ENCODE results near the gene RABGEF1.
"Not testable (repeated sequence)": the region's sequence is repeated elsewhere in the genome, so short reads cannot be mapped to it uniquely, and the experiment has no call there.

RABGEF1 gene

DNA sequence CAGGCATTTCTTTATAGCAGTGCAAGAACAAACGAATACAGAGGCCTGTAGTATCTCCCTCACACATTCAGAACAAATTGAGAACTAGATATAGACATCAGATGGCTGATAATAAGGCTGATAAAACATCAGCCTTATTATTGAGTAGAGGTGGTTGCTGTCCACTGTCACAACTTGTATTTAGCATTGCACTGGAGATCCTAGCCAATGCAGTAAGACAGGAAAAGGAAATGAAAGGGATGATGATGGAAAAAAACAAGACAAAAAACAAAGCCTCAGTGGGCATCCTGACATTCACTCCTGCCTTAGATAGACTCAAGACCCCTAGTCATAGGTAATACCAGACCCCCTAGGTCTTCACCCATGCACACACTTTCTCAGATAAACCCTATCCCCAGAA, 4.7 kb upstream of the RABGEF1 start:
- DNase-seq (ENCODE audit: extremely low read depth, low read depth) = no peak
- TF ChIP-seq, protein P1, sequence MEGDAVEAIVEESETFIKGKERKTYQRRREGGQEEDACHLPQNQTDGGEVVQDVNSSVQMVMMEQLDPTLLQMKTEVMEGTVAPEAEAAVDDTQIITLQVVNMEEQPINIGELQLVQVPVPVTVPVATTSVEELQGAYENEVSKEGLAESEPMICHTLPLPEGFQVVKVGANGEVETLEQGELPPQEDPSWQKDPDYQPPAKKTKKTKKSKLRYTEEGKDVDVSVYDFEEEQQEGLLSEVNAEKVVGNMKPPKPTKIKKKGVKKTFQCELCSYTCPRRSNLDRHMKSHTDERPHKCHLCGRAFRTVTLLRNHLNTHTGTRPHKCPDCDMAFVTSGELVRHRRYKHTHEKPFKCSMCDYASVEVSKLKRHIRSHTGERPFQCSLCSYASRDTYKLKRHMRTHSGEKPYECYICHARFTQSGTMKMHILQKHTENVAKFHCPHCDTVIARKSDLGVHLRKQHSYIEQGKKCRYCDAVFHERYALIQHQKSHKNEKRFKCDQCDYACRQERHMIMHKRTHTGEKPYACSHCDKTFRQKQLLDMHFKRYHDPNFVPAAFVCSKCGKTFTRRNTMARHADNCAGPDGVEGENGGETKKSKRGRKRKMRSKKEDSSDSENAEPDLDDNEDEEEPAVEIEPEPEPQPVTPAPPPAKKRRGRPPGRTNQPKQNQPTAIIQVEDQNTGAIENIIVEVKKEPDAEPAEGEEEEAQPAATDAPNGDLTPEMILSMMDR (IDR thresholded peaks at IDR 0.05; ENCODE audit: low read depth, low read length) = no peak

DNA sequence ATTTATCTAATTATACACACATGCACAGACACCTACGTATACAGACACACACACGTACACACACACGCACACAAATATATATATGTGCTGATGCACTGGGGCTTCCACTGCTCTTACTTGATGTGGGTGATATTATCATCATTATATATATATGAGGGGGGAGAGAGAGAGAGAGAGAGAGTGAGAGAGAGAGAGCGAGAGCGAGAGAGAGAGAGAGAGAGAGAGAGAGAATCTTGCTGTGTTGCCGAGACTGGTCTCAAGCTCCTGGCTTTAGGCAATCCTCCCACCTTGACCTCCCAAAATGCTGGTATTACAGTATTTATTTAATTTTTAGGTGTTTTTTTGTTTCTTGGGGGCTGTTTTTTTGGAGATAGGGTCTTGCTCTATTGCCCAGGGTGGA, 3.6 kb upstream of the RABGEF1 start:
- TF ChIP-seq, protein P1 (IDR thresholded peaks at IDR 0.05; ENCODE audit: low read depth, low read length) = no peak
- DNase-seq (ENCODE audit: extremely low read depth, low read depth) = no peak

DNA sequence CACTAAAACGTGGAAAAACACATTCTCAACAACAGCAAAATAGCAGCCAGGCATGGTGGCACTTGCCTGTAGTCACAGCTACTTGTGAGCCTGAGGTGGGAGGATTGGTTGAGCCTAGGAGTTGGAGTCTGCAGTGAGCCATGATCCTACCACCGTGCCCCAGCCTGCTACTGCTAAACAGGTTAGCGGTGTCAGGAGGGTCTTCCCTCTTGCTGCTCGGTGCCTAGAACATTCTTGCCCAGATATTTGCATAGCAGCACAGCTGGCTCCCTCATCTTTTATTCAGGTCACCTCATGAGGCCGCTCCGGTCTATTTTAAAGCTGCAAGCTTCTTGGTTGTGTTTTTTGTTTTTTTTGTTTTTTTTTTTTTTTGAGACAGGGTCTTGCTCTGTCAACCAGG, 2.9 kb upstream of the RABGEF1 start:
- DNase-seq (ENCODE audit: extremely low read depth, low read depth) = no peak
- TF ChIP-seq, protein P1 (IDR thresholded peaks at IDR 0.05; ENCODE audit: low read depth, low read length) = no peak

DNA sequence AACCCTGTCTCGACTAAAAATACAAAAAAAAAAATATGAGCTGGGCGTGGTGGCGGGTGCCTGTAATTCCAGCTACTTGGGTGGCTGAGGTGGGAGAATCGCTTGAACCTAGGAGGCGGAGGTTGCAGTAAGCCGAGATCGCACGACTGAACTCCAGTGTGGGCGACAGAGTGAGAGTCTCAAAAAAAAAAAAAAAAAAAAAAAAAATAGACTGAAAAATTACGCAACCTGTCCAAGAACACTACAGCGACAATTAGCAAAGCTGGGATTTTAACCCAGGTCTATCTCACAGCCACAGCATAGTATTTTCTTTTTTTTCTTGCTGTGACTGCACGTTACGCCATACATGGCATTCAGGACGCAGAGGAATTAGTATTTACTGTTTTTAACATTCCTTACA, 1.1 kb upstream of the RABGEF1 start:
- TF ChIP-seq, protein P1 (IDR thresholded peaks at IDR 0.05; ENCODE audit: low read depth, low read length) = no peak
- DNase-seq (ENCODE audit: extremely low read depth, low read depth) = no peak

DNA sequence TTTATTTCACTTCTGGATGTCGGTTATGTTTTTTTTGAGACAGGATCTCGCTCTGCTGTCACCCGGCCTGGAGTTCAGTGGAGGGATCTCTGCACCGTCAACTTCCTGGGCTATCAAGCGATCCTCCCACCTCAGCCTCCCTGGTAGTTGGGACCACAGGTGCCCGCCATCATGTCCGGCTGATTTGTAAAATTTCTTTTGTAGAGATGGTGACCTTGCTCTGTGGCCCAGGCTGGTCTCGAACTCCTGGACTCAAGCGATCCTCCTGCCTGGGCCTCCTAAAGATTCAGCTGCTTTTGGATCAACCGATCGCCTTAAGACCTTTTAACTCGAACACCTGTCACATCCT, 606 bp upstream of the RABGEF1 start:
- no peak for DNase-seq (ENCODE audit: extremely low read depth, low read depth)
- TF ChIP-seq, protein P1 (IDR thresholded peaks at IDR 0.05; ENCODE audit: low read depth, low read length) = no peak

DNA sequence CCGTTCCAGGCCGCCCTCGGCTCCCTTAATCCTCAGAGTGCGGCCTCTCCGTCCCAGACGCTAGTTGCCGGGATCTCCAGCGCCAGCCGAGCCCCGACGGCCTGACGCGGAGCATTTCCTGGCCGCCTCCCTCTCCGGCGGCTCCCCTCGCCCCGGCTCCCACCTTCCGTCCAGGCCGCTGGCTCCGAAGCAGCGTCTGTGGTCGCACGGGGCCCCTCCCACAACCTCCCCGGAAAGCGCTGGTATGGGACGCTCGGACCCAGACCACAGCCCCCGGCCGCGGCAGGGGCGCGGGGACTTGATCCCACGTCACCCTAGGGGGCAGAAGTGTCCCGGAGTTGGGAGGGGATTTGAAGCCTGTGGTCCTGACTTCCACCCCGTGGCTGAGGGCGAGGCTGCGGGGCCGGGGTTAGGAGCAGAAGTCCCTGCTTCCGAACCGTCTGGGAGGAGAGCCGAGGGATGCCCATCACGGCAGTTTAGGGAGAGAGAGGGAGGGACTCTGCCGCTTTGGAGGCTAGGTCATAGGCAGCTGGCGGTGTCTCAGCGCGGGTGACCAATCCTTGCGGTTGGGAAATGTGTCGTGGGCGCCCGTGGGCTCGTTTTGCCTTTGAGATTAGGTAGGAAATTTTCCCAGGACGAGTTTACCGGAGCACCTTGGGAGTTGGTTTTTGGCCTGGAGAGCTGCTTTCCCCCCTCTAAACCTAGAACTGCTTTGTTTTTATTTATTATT, 612 bp downstream of the RABGEF1 start:
- DNase-seq (ENCODE audit: extremely low read depth, low read depth) = not testable (repeated sequence)

DNA sequence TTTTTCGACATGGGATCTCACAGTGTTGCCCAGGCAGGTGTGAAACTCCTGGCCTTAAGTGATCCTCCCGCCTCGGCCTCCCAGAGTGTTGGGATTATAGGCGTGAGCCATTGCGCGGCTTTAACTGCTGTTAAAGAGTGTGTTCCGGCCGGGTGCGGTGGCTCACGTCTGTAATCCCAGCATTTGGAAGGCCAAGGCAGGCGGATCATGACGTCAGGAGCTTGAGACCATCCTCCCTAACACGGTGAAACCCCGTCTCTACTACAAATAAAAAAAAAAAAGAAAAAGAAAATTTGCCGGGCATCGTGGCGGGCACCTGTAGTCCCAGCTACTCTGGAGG, 1.1 kb downstream of the RABGEF1 start:
- DNase-seq (ENCODE audit: extremely low read depth, low read depth) = no peak
- TF ChIP-seq, protein P1 (IDR thresholded peaks at IDR 0.05; ENCODE audit: low read depth, low read length) = no peak

DNA sequence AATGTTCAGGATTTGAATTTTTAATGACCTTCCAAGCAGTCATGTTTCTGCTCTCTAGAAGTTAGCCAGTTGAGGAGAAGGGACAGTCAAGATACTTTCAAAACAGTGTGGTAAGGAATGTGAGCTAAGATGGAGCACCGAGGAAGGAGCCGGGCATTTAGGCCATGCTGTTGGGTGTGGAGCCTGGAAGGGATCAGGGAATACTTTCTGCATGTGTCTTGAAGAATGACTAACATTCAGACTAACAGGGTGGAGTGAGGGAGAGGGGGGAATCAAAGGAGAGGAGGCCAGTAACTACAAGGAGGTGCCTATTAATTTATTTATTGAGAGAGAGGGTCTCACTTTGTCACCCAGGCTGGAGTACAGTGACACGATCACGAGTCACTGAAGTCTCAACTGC, 1.8 kb downstream of the RABGEF1 start:
- not testable (repeated sequence) for DNase-seq (ENCODE audit: extremely low read depth, low read depth)
